ENCODE data around the gene DNAJC18. TPM values are rescaled to one million over a fixed set of nuclear protein-coding genes. Genes with fewer than 3 reads are reported as not detected.

Gene DNAJC18
- total and polyA plus RNA-seq, 2 of the 8 experiments (the other 6 are each of a cell fraction or from before 2014, with no cell fraction given) = 7.8 to 29.2 TPM

- Histone ChIP-seq H3K27me3 (replicated peaks in 1 of 4; ENCODE audit: control insufficient read depth in 3 of 4, extremely low read depth in 1 of 4, insufficient read depth in 3 of 4, low read length in 3 of 4) (peaks cover 14 to 34% (median 28%) of the 10 kb centered on the region in 4 experiments; a peak in 6 of 7 replicates), H3K4me2 (ENCODE audit: insufficient read depth in 1 of 2, low read depth in 2 of 2, low read length in 2 of 2) (peak within 1 kb of the TSS; percentile 82 to 85)
- FAIRE-seq = no peak
- TF ChIP-seq KDM4A (IDR thresholded peaks at IDR 0.05; ENCODE audit: low read depth, low read length, severe bottlenecking) (no peak), POLR2AphosphoS5 (IDR thresholded peaks at IDR 0.05; ENCODE audit: low read depth, low read length) (no peak), GTF2F1 (IDR thresholded peaks at IDR 0.05; ENCODE audit: borderline replicate concordance, low read depth, low read length) (no peak), ASH2L (IDR thresholded peaks at IDR 0.05; ENCODE audit: low read length) (peak; percentile 27), GABPA (IDR thresholded peaks at IDR 0.05; ENCODE audit: borderline replicate concordance, insufficient read depth, low read length) (0 out of 2 replicates have a peak, but pooled peaks have one; percentile 10), RNF2 (IDR thresholded peaks at IDR 0.05; ENCODE audit: borderline replicate concordance, low read depth, low read length, missing control alignments, poor library complexity, severe bottlenecking) (no peak), KDM5A (IDR thresholded peaks at IDR 0.05; ENCODE audit: low read length) (no peak), ATF2 (IDR thresholded peaks at IDR 0.05; ENCODE audit: low read length) (no peak)
Measured at GRCh38 chr5:139394654-139395566, 44.4 kb downstream of the DNAJC18 start, which contains the start of gene PROB1. TSS of gene PROB1 (minus strand) at chr5:139395104. CDS start at chr5:139395081, 23 bp downstream.

More at GRCh38 chr5:139394654-139395566, 44.4 kb downstream of the DNAJC18 start, which contains the start of gene PROB1:
- Histone ChIP-seq H2BK5ac (ENCODE audit: low read depth, low read length) (no peak within 1 kb of the TSS), H4K8ac (ENCODE audit: extremely low read depth, insufficient read depth, low read length) (peak within 1 kb of the TSS; percentile 74; the same call in 1 of the 2 replicates), H2BK12ac (ENCODE audit: low read depth, low read length) (no peak within 1 kb of the TSS; the same call in 1 of the 2 replicates), H3K79me1 (ENCODE audit: low read depth, low read length) (no peaks in the 10 kb centered on the region), H3K4ac (replicated peaks; ENCODE audit: insufficient read length, low read depth, low read length) (no peak within 1 kb of the TSS), H3K79me2 (ENCODE audit: control insufficient read depth in 1 of 2, insufficient read depth in 2 of 2, low read length in 2 of 2) (no peaks in the 10 kb centered on the region), H3K23ac (ENCODE audit: insufficient read length) (no peak within 1 kb of the TSS), H3K27ac (ENCODE audit: low read depth, low read length) (no peak within 1 kb of the TSS), H3K56ac (replicated peaks; ENCODE audit: insufficient read length, low read depth, low read length) (no peak within 1 kb of the TSS), H3K18ac (ENCODE audit: extremely low read depth, low read length) (peak within 1 kb of the TSS; percentile 71), H2BK20ac (ENCODE audit: low read length) (no peak within 1 kb of the TSS), H2AK5ac (ENCODE audit: low read depth, low read length) (no peak within 1 kb of the TSS), H4K20me1 (replicated peaks in 1 of 2; ENCODE audit: control insufficient read depth in 1 of 2, insufficient read depth in 2 of 2, low read length in 2 of 2) (peaks cover 0 to 3% of the 10 kb centered on the region in 2 experiments), H3K36me3 (ENCODE audit: control insufficient read depth in 2 of 4, insufficient read depth in 4 of 4, low read length in 3 of 4) (no peaks in the 10 kb centered on the region), H3K14ac (ENCODE audit: insufficient read length) (no peak within 1 kb of the TSS), H3K4me3 (ENCODE audit: extremely low read depth in 1 of 4, insufficient read depth in 2 of 4, low read depth in 3 of 4, low read length in 4 of 4) (peak within 1 kb of the TSS; percentile 42 to 68 (median 54)), H4K5ac (ENCODE audit: insufficient read length, low read depth, low read length) (no peak within 1 kb of the TSS), H2BK120ac (replicated peaks; ENCODE audit: low read depth, low read length) (no peak within 1 kb of the TSS), H3K4me1 (replicated peaks in 1 of 4; ENCODE audit: control insufficient read depth in 3 of 4, insufficient read depth in 4 of 4, low read length in 3 of 4) (peaks cover 0 to 29% (median 15%) of the 10 kb centered on the region in 4 experiments; a peak in 6 of 7 replicates), H3K9ac (replicated peaks in 1 of 4; ENCODE audit: extremely low read depth in 1 of 4, low read depth in 3 of 4, low read length in 3 of 4) (peak within 1 kb of the TSS in 3 of 4 experiments; percentile 32 to 37 (median 34); a peak in 5 of 7 replicates), H4K91ac (replicated peaks; ENCODE audit: insufficient read length, low read length) (peak within 1 kb of the TSS; percentile 62), H3K23me2 (ENCODE audit: low read depth, low read length) (peaks cover 27% of the 10 kb centered on the region; the same call in 1 of the 2 replicates), H2AFZ (ENCODE audit: low read length) (peak within 1 kb of the TSS; percentile 56; the same call in 1 of the 2 replicates), H2BK15ac (ENCODE audit: low read length) (no peak within 1 kb of the TSS), H3K9me3 (ENCODE audit: insufficient read depth in 2 of 2, low read depth in 1 of 2, low read length in 1 of 2) (no peaks in the 10 kb centered on the region)
- WGBS, 2 experiments (ENCODE audit: extremely low coverage in 1 of 2, insufficient coverage in 1 of 2, insufficient read length in 1 of 2, insufficient replicate concordance in 2 of 2, low coverage in 1 of 2, low lambda C conversion rate in 2 of 2, missing lambda C conversion rate in 1 of 2) = 23% methylated on average over 46 of the region's 76 CpGs; no CpG with 5 or more reads in 1 of the 2 experiments
- ChIA-PET POLR2A (ENCODE audit: partially characterized antibody) (interaction anchor here (0.5 to 3.9 kb wide), 18 partner anchors 7 to 239 kb away, joined by 3 to 16 read pairs (median 5); partner anchors contain the start of genes MATR3 and PAIP2), CTCF (ENCODE audit: partially characterized antibody) (interaction anchor here (1.1 to 1.8 kb wide), 9 partner anchors 10 to 908 kb away, joined by 3 to 6 read pairs (median 3); partner anchors contain the start of gene PAIP2)
- DNase-seq (ENCODE audit: low read depth in 1 of 2, low spot score in 2 of 2) = no peak
